Measurements from ENCODE around the gene PAK6.

The PAK6 gene

GRCh38 chr15:40309344-40309862, 70.5 kb downstream of the PAK6 start:
- no peak for DNase-seq (ENCODE audit: low read depth in 2 of 2, low spot score in 1 of 2)

- no peak for DNase-seq (ENCODE audit: low read depth in 2 of 2, low spot score in 1 of 2)
Observed at GRCh38 chr15:40310001-40310959, 71.4 kb downstream of the PAK6 start.

- no peak for DNase-seq (ENCODE audit: low read depth in 2 of 2, low spot score in 1 of 2)
Observed at GRCh38 chr15:40310993-40311392, 72.1 kb downstream of the PAK6 start.

GRCh38 chr15:40312370-40313158, 73.7 kb downstream of the PAK6 start:
- no peak for DNase-seq (ENCODE audit: low read depth in 2 of 2, low spot score in 1 of 2)

- no peak for DNase-seq (ENCODE audit: low read depth in 2 of 2, low spot score in 1 of 2)
Observed at GRCh38 chr15:40313531-40314398, 74.9 kb downstream of the PAK6 start.

- DNase-seq (ENCODE audit: low read depth in 2 of 2, low spot score in 1 of 2): no peak
Observed at GRCh38 chr15:40314723-40315276, 75.9 kb downstream of the PAK6 start.

GRCh38 chr15:40316931-40317330, 78.1 kb downstream of the PAK6 start:
- no peak for DNase-seq (ENCODE audit: low read depth in 2 of 2, low spot score in 1 of 2)

- no peak for DNase-seq (ENCODE audit: low read depth in 2 of 2, low spot score in 1 of 2)
Observed at GRCh38 chr15:40317580-40317979, 78.7 kb downstream of the PAK6 start.

GRCh38 chr15:40320409-40320808, 81.5 kb downstream of the PAK6 start:
- DNase-seq (ENCODE audit: low read depth in 2 of 2, low spot score in 1 of 2): no peak

- peak in 1 of 2 donors; percentile 35 for DNase-seq (ENCODE audit: low read depth in 2 of 2, low spot score in 1 of 2)
Observed at GRCh38 chr15:40320931-40321371, 82.1 kb downstream of the PAK6 start.

- no peak for DNase-seq (ENCODE audit: low read depth in 2 of 2, low spot score in 1 of 2)
Observed at GRCh38 chr15:40322531-40323238, 83.8 kb downstream of the PAK6 start.

- DNase-seq (ENCODE audit: low read depth in 2 of 2, low spot score in 1 of 2): peak; percentile 73 to 90
Observed at GRCh38 chr15:40323239-40323952, 84.5 kb downstream of the PAK6 start, which contains the start of gene INAFM2. Gene INAFM2, plus strand, starts transcription at chr15:40323692. Its CDS starts 364 bp downstream, at chr15:40324056.

GRCh38 chr15:40323953-40324937, 85.4 kb downstream of the PAK6 start:
- no peak for DNase-seq (ENCODE audit: low read depth in 2 of 2, low spot score in 1 of 2)

GRCh38 chr15:40325188-40325587, 86.3 kb downstream of the PAK6 start:
- DNase-seq (ENCODE audit: low read depth in 2 of 2, low spot score in 1 of 2): no peak

- no peak for DNase-seq (ENCODE audit: low read depth in 2 of 2, low spot score in 1 of 2)
Observed at GRCh38 chr15:40325700-40326099, 86.8 kb downstream of the PAK6 start.
